GM12878 (cell line): Measurements from ENCODE around the gene DENND1C. TPM values are rescaled to one million over a fixed set of nuclear protein-coding genes. Genes with fewer than 3 reads are reported as not detected.

Source experiments
- ATAC-seq: fragments of 200-7000 bp; cut with Tn5 transposase; 3 replicates; pipeline ENCODE4 v1.9.1; 2020; ENCODE audit warnings: mild to moderate bottlenecking, moderate library complexity
- BruUV-seq: library from RNA; stranded (reverse); fragments of 400-500 nt; replicated peaks from 2 replicates; lab custom pipeline; 2021; lab: Mats Ljungman, UMichigan
- CTCF ChIA-PET: fragments of 300-600 bp; sonication (Branson Sonifier 250); formaldehyde crosslinking; extraction: SDS; loops from one replicate; lab custom pipeline; 2021; ENCODE audit warnings: inconsistent platforms; lab: Yijun Ruan, JAX
- POLR2A ChIA-PET: fragments of 350-600 bp; formaldehyde crosslinking; extraction: SDS; loops from one replicate; lab custom pipeline; 2021; ENCODE audit warnings: inconsistent platforms; lab: Charles Lee
- RAD21 ChIA-PET: fragments of 300-600 bp; sonication (Branson Sonifier 250); formaldehyde crosslinking; loops from one replicate; lab custom pipeline; 2023; ENCODE audit warnings: antibody characterized with exemption; ENCODE audit not compliant: unreplicated experiment; lab: Charles Lee
- SMC1A ChIA-PET: fragments of 300-600 bp; sonication (Branson Sonifier 250); formaldehyde crosslinking; loops from one replicate; lab custom pipeline; 2023; ENCODE audit not compliant: unreplicated experiment, uncharacterized antibody; lab: Charles Lee
- DNase-seq: peaks from one replicate; pipeline ENCODE4 v3.0.0-alpha.2; 2011; ENCODE audit warnings: low read depth, low spot score
- FAIRE-seq: peaks from 3 replicates; lab custom pipeline; 2011; peaks lifted over from hg19 to GRCh38; lab: Jason Lieb, UNC
- H2AFZ ChIP-seq: 2 replicates; pipeline ENCODE4 v1.6.0; 2011; ENCODE audit warnings: low read depth, low read length, control low read depth; ENCODE audit not compliant: control insufficient read depth
- H3K27ac ChIP-seq: 2 replicates; pipeline ENCODE4 v1.5.1; 2011; ENCODE audit warnings: control low read depth; ENCODE audit not compliant: control insufficient read depth, insufficient read depth
- H3K27me3 ChIP-seq, 2 experiments: replicated peaks in 1 of 2; 2 replicates each; pipeline versions ENCODE4 v1.6.0 to v1.6.1; 2011; ENCODE audit warnings: low read length in 1 of 2; ENCODE audit not compliant: control insufficient read depth in 2 of 2, insufficient read depth in 2 of 2
- H3K36me3 ChIP-seq, 2 experiments: 2 replicates each; pipeline ENCODE4 v1.5.1; 2011; ENCODE audit warnings: low read length in 1 of 2; ENCODE audit not compliant: control insufficient read depth in 2 of 2, insufficient read depth in 2 of 2
- H3K4me1 ChIP-seq: 2 replicates; pipeline ENCODE4 v1.6.1; 2011; ENCODE audit warnings: mild to moderate bottlenecking, low read length, moderate library complexity, mixed read lengths; ENCODE audit not compliant: control insufficient read depth, insufficient read depth
- H3K4me2 ChIP-seq: 2 replicates; pipeline ENCODE4 v1.6.0; 2011; ENCODE audit warnings: control low read depth; ENCODE audit not compliant: control insufficient read depth, insufficient read depth
- H3K4me3 ChIP-seq: fragments of 200-600 bp; sonication (generic); 2 replicates; pipeline ENCODE4 v1.5.1; 2016
- H3K79me2 ChIP-seq: 2 replicates; pipeline ENCODE4 v1.6.0; 2011; ENCODE audit warnings: low read length; ENCODE audit not compliant: control insufficient read depth, insufficient read depth
- H3K9ac ChIP-seq: 2 replicates; pipeline ENCODE4 v1.8.0; 2011; ENCODE audit warnings: low read length, control low read depth, mixed read lengths; ENCODE audit not compliant: control insufficient read depth, insufficient read depth
- H3K9me3 ChIP-seq: replicated peaks from 3 replicates; pipeline ENCODE4 v1.5.1; 2011; ENCODE audit warnings: mild to moderate bottlenecking, low read length; ENCODE audit not compliant: control insufficient read depth, insufficient read depth
- H4K20me1 ChIP-seq: 2 replicates; pipeline ENCODE4 v1.6.0; 2011; ENCODE audit not compliant: control insufficient read depth, insufficient read depth
- CHD2 ChIP-seq: IDR thresholded peaks from 2 replicates; pipeline ENCODE4 v1.6.1; 2011; ENCODE audit warnings: low read depth, low read length, improper control_type of control experiment, borderline replicate concordance
- IKZF1 ChIP-seq: fragments of 450-650 bp; conservative IDR thresholded peaks from 2 replicates; pipeline ENCODE4 v1.6.1; 2017; ENCODE audit warnings: antibody characterized with exemption, mild to moderate bottlenecking
- JUNB ChIP-seq: IDR thresholded peaks from 2 replicates; pipeline ENCODE4 v1.6.1; 2016; ENCODE audit warnings: antibody characterized with exemption, mild to moderate bottlenecking
- KLF5 ChIP-seq: fragments of 450-650 bp; IDR thresholded peaks from 2 replicates; pipeline ENCODE4 v1.6.1; 2014; ENCODE audit warnings: mild to moderate bottlenecking; ENCODE audit not compliant: partially characterized antibody
- MXI1 ChIP-seq: fragments of 150-350 bp; IDR thresholded peaks from 2 replicates; pipeline ENCODE4 v1.6.1; 2011; ENCODE audit warnings: low read depth, mild to moderate bottlenecking, inconsistent platforms, low read length, improper control_type of control experiment
- MYC ChIP-seq: IDR thresholded peaks from 2 replicates; pipeline ENCODE4 v1.6.1; 2011; ENCODE audit warnings: mild to moderate bottlenecking, low read length, moderate library complexity, inconsistent platforms; ENCODE audit not compliant: insufficient read depth, insufficient replicate concordance, insufficient read length, severe bottlenecking
- PAX5 ChIP-seq: IDR thresholded peaks from 2 replicates; pipeline ENCODE4 v1.6.1; 2011; ENCODE audit warnings: low read depth, low read length, borderline replicate concordance
- PAX8 ChIP-seq: fragments of 450-650 bp; IDR thresholded peaks from 2 replicates; pipeline ENCODE4 v1.6.1; 2017; ENCODE audit warnings: mild to moderate bottlenecking, moderate library complexity
- PKNOX1 ChIP-seq: fragments of 450-650 bp; IDR thresholded peaks from 2 replicates; pipeline ENCODE4 v1.6.1; 2016; ENCODE audit warnings: mild to moderate bottlenecking
- SMARCA5 ChIP-seq: fragments of 450-650 bp; IDR thresholded peaks from 2 replicates; pipeline ENCODE4 v1.6.1; 2017; ENCODE audit warnings: mild to moderate bottlenecking
- SP1 ChIP-seq: IDR thresholded peaks from one replicate; pipeline ENCODE4 v1.6.1; 2011; ENCODE audit warnings: low read depth, low read length
- TCF7 ChIP-seq: IDR thresholded peaks from 2 replicates; pipeline ENCODE4 v1.6.1; 2014; ENCODE audit warnings: antibody characterized with exemption, borderline replicate concordance
- WGBS: methylation state at CpG from one replicate; pipeline ENCODE4 v1.1.6; 2016; ENCODE audit warnings: low lambda C conversion rate; ENCODE audit not compliant: insufficient replicate concordance, insufficient coverage; ENCODE audit errors: missing lambda C conversion rate; 5-methylcytosine and 5-hydroxymethylcytosine counted together
- in situ Hi-C: fragments of 300-500 bp; cut with MboI; formaldehyde crosslinking; loops from 9 replicates; pipeline ENCODE4 v1.14.3; 2018; ENCODE audit warnings: mixed read lengths
- intact Hi-C: fragments of 100-400 bp; cut with micrococcal nuclease; formaldehyde crosslinking; loops from one replicate; pipeline ENCODE4 v1.14.2; 2022; ENCODE audit not compliant: unreplicated experiment
- polyA plus RNA-seq, 11 experiments: library from polyadenylated mRNA; depleted of rRNA in 4 of 11; unstranded in 6 of 11; stranded (reverse) in 5 of 11; fragments of >200 nt; fragmentation: Nextera tagmentation in 4 of 11; fragmentation: Illumina TruSeq in 1 of 11; extraction: Ambion mirVana in 4 of 11; extraction: Trizol in 1 of 11; gene quantifications; 1 replicate in 1 of 11; 2 replicates in 10 of 11; pipeline versions ENCODE4 v1.2.1 to v1.2.3, GENCODE V29; 2011 to 2016; ENCODE audit warnings: inconsistent platforms in 2 of 11, missing spikeins in 2 of 11, low read depth in 1 of 11
- total RNA-seq, 4 experiments: library from RNA; depleted of rRNA in 3 of 4; stranded (reverse); fragments of >200 nt in 3 of 4; fragmentation: Illumina TruSeq in 1 of 4; extraction: Trizol in 1 of 4; gene quantifications; 2 replicates each; pipeline versions ENCODE4 v1.2.1 to v1.2.3, GENCODE V29; 2013 to 2021
- TF ChIP-seq, protein P1 (sequence below): fragments of 450-650 bp; conservative IDR thresholded peaks from 2 replicates; pipeline ENCODE4 v1.6.1; 2017; ENCODE audit warnings: mild to moderate bottlenecking, moderate library complexity

DENND1C gene
- total and polyA plus RNA-seq, 10 of the 15 experiments (the other 5 are each of a cell fraction or from before 2014, with no cell fraction given): 2.4 to 54.3 (median 32.7) TPM

DNA sequence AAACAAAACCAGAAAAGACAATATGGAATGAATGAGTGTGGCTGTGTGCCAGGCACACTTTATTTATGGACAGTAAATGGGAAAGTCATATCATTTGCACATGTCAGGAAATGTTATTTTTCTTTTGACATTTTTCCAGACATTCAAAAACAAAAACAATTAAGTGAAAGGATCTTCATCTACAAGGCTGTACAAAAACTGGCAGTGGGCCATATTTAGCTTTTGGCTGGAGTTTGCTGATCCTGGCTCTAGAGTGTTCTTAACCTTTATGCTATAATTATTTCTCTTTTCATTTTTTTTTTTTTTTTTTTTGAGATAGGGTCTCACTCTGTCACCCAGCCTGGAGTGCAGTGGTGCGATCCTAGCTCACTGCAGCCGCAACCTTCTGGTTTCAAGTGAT, 42.7 kb upstream of the DENND1C start:
- no peak overlapping the region for H3K27ac ChIP-seq
- CTCF ChIA-PET: interaction anchor here (0.6 to 1.7 kb wide), 4 partner anchors 55 to 123 kb away, joined by 3 to 5 read pairs (median 4); no protein-coding TSS in a partner anchor

GRCh38 chr19:6522712-6523111, 41.1 kb upstream of the DENND1C start:
- peak; percentile 6 for ATAC-seq
- peak overlapping the region; percentile 60 for H3K4me3 ChIP-seq
- peak overlapping the region; percentile 69 for H3K9ac ChIP-seq
- intact Hi-C loops (no loop called here), in situ Hi-C loops (loop anchor here (5.0 to 10.0 kb wide), 2 partner anchors 70 to 1182 kb away; partner anchors contain the start of genes CD70 and FCER2)
- ChIA-PET CTCF (interaction anchor here (1.1 to 3.7 kb wide), 7 partner anchors 14 to 341 kb away, joined by 3 to 13 read pairs (median 8); no protein-coding TSS in a partner anchor), RAD21 (interaction anchor here (0.6 to 3.0 kb wide), 9 partner anchors 8 to 250 kb away, joined by 3 to 15 read pairs (median 7); partner anchors contain the start of genes TNFSF9 and VAV1), SMC1A (interaction anchor here (0.8 to 2.3 kb wide), 15 partner anchors 8 to 132 kb away, joined by 3 to 11 read pairs (median 5); partner anchors contain the start of genes SLC25A23 and TNFSF9), POLR2A (interaction anchor here (0.5 to 4.0 kb wide), 12 partner anchors 9 to 214 kb away, joined by 3 to 23 read pairs (median 6); partner anchors contain the start of genes GPR108, TNFSF14 and TNFSF9)
- peaks cover 52% of the 10 kb centered on the region for H3K4me1 ChIP-seq
- H2AFZ ChIP-seq: peak overlapping the region; percentile 80; the same call in 1 of the 2 replicates
- no peak for DNase-seq
- H3K4me2 ChIP-seq: peak overlapping the region; percentile 93
- FAIRE-seq: peak; percentile 75
- H3K36me3 ChIP-seq: no peaks in the 10 kb centered on the region
- no peaks in the 10 kb centered on the region; the same call in 1 of the 3 replicates for H3K9me3 ChIP-seq
- 46% methylated on average over 6 of the region's 6 CpGs for WGBS
- H3K79me2 ChIP-seq: peaks cover 3% of the 10 kb centered on the region
- H3K27ac ChIP-seq: peak overlapping the region; percentile 99
- BruUV-seq: no TSS peak
- H3K27me3 ChIP-seq: no peaks in the 10 kb centered on the region
- no peaks in the 10 kb centered on the region for H4K20me1 ChIP-seq
- TF ChIP-seq IKZF1 (no peak), PKNOX1 (0 out of 2 replicates have a peak, but pooled peaks have one; percentile 37), JUNB (no peak), CHD2 (no peak), MYC (no peak), SMARCA5 (peak; percentile 95), SP1 (no peak), PAX8 (0 out of 2 replicates have a peak, but pooled peaks have one; percentile 27), KLF5 (no peak), TCF7 (no peak), MXI1 (no peak)
- TF ChIP-seq, protein P1, sequence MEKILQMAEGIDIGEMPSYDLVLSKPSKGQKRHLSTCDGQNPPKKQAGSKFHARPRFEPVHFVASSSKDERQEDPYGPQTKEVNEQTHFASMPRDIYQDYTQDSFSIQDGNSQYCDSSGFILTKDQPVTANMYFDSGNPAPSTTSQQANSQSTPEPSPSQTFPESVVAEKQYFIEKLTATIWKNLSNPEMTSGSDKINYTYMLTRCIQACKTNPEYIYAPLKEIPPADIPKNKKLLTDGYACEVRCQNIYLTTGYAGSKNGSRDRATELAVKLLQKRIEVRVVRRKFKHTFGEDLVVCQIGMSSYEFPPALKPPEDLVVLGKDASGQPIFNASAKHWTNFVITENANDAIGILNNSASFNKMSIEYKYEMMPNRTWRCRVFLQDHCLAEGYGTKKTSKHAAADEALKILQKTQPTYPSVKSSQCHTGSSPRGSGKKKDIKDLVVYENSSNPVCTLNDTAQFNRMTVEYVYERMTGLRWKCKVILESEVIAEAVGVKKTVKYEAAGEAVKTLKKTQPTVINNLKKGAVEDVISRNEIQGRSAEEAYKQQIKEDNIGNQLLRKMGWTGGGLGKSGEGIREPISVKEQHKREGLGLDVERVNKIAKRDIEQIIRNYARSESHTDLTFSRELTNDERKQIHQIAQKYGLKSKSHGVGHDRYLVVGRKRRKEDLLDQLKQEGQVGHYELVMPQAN: 0 out of 2 replicates have a peak, but pooled peaks have one; percentile 33

More for the DNA sequence above, 42.7 kb upstream of the DENND1C start:
- TF ChIP-seq PAX5: no peak
- TF ChIP-seq CHD2: no peak
- H3K4me2 ChIP-seq: no peak overlapping the region
- 100% methylated on average over 2 of the region's 2 CpGs for WGBS
- in situ Hi-C loops (loop anchor here (5.0 to 10.0 kb wide), 2 partner anchors 68 to 1180 kb away; partner anchors contain the start of genes CD70 and FCER2), intact Hi-C loops (no loop called here)
- H3K9me3 ChIP-seq: no peaks in the 10 kb centered on the region; the same call in 1 of the 3 replicates
- no peak overlapping the region for H3K9ac ChIP-seq
- peaks cover 52% of the 10 kb centered on the region for H3K4me1 ChIP-seq
- DNase-seq (no peak), ATAC-seq (no peak), FAIRE-seq (no peak)
- H3K36me3 ChIP-seq: no peaks in the 10 kb centered on the region
- no peaks in the 10 kb centered on the region for H3K27me3 ChIP-seq
- ChIA-PET RAD21 (no interaction called here), SMC1A (interaction anchor here (1.0 to 1.6 kb wide), 2 partner anchors 28 to 55 kb away, joined by 3 to 4 read pairs; no protein-coding TSS in a partner anchor), POLR2A (interaction anchor here (0.6 kb wide), 1 partner anchor 362 kb away, joined by 4 read pairs; no protein-coding TSS in a partner anchor)
- no peaks in the 10 kb centered on the region for H4K20me1 ChIP-seq
- no peak overlapping the region for H2AFZ ChIP-seq
- H3K79me2 ChIP-seq: peaks cover 4% of the 10 kb centered on the region
- H3K4me3 ChIP-seq: no peak overlapping the region
- no TSS peak for BruUV-seq
